Measurements from ENCODE around the gene CFD. TPM values are rescaled to one million over a fixed set of nuclear protein-coding genes. Genes with fewer than 3 reads are reported as not detected.

The CFD gene
- polyA plus RNA-seq, 1 experiment = 0.77 TPM

DNA sequence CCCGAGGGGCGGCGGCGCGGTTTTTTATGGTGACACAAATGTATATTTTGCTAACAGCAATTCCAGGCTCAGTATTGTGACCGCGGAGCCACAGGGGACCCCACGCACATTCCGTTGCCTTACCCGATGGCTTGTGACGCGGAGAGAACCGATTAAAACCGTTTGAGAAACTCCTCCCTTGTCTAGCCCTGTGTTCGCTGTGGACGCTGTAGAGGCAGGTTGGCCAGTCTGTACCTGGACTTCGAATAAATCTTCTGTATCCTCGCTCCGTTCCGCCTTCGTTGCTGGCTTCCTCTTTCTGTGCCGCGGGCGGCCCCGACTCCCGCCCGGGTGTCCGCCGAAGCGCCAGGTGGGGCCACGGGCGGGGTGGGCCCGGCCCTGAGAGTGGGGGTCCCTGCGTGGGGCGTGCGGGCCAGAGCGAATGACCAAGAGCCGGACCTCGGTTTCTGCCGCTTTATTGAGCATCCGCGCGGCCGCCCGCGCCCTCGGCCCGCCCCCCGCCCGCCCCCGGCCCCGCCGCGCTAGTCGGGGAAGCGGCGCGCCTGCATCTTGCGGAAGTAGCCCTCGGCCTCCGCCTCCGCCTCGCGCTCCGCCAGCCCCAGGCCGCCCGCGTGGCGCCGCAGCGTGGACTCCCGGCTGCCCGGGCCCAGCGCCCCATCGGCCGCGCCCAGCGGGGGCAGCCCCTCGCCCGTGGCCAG lies 47.3 kb upstream of the CFD start:
- POLR2A ChIA-PET = no interaction called here

DNA sequence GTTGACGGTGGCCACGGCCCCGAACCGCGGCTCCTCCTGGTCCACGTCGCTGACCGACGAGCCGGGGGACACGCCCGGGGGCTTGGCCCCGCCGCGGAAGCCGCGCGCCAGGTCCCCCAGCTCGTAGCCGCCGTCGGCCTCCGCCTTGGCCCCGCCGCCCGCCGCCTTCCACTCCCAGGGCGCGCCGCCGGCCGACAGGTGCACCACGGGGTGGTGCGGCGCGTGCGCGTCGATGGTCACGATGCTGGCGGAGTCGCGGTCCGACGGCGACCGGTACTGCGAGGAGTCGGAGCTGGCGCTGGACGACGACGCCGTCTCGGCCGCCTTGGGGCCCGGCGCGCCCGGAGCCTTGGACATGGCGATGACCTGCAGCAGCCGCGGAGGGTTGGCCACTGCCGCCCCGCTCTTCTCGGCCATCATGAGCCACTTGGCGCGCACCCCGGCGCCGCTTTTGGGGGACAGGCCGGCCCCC lies 46.7 kb upstream of the CFD start:
- POLR2A ChIA-PET = no interaction called here
- H3K27me3 ChIP-seq (ENCODE audit: control insufficient read depth, insufficient read depth, low read length) = no peaks in the 10 kb centered on the region
- peaks cover 23% of the 10 kb centered on the region for H3K36me3 ChIP-seq (ENCODE audit: control insufficient read depth, insufficient read depth, low read length)
- CTCF ChIA-PET = no interaction called here
- DNase-seq (ENCODE audit: low read depth) = no peak
- no peak overlapping the region for H3K4me3 ChIP-seq (ENCODE audit: low read depth, low read length)
- TF ChIP-seq, protein P1, sequence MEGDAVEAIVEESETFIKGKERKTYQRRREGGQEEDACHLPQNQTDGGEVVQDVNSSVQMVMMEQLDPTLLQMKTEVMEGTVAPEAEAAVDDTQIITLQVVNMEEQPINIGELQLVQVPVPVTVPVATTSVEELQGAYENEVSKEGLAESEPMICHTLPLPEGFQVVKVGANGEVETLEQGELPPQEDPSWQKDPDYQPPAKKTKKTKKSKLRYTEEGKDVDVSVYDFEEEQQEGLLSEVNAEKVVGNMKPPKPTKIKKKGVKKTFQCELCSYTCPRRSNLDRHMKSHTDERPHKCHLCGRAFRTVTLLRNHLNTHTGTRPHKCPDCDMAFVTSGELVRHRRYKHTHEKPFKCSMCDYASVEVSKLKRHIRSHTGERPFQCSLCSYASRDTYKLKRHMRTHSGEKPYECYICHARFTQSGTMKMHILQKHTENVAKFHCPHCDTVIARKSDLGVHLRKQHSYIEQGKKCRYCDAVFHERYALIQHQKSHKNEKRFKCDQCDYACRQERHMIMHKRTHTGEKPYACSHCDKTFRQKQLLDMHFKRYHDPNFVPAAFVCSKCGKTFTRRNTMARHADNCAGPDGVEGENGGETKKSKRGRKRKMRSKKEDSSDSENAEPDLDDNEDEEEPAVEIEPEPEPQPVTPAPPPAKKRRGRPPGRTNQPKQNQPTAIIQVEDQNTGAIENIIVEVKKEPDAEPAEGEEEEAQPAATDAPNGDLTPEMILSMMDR (IDR thresholded peaks at IDR 0.05; ENCODE audit: insufficient read depth, low read depth, low read length) = no peak

More for the DNA sequence above, 47.3 kb upstream of the CFD start:
- Histone ChIP-seq H3K4me3 (ENCODE audit: low read depth, low read length) (no peak overlapping the region), H3K36me3 (ENCODE audit: control insufficient read depth, insufficient read depth, low read length) (peaks cover 26% of the 10 kb centered on the region), H3K27me3 (ENCODE audit: control insufficient read depth, insufficient read depth, low read length) (no peaks in the 10 kb centered on the region)
- TF ChIP-seq, protein P1 (IDR thresholded peaks at IDR 0.05; ENCODE audit: insufficient read depth, low read depth, low read length) = no peak
- DNase-seq (ENCODE audit: low read depth) = no peak
- CTCF ChIA-PET = interaction anchor here (0.8 to 1.2 kb wide), 2 partner anchors 10 to 41 kb away, joined by 3 to 4 read pairs; no protein-coding TSS in a partner anchor

- Histone ChIP-seq H3K27me3 (ENCODE audit: control insufficient read depth, insufficient read depth, low read length) (no peaks in the 10 kb centered on the region), H3K36me3 (ENCODE audit: control insufficient read depth, insufficient read depth, low read length) (peaks cover 19% of the 10 kb centered on the region), H3K4me3 (ENCODE audit: low read depth, low read length) (no peak overlapping the region)
- ChIA-PET CTCF (no interaction called here), POLR2A (no interaction called here)
- DNase-seq (ENCODE audit: low read depth) = no peak
- TF ChIP-seq, protein P1 (IDR thresholded peaks at IDR 0.05; ENCODE audit: insufficient read depth, low read depth, low read length) = no peak
Measured at GRCh38 chr19:813219-814151, 46.0 kb upstream of the CFD start.

DNA sequence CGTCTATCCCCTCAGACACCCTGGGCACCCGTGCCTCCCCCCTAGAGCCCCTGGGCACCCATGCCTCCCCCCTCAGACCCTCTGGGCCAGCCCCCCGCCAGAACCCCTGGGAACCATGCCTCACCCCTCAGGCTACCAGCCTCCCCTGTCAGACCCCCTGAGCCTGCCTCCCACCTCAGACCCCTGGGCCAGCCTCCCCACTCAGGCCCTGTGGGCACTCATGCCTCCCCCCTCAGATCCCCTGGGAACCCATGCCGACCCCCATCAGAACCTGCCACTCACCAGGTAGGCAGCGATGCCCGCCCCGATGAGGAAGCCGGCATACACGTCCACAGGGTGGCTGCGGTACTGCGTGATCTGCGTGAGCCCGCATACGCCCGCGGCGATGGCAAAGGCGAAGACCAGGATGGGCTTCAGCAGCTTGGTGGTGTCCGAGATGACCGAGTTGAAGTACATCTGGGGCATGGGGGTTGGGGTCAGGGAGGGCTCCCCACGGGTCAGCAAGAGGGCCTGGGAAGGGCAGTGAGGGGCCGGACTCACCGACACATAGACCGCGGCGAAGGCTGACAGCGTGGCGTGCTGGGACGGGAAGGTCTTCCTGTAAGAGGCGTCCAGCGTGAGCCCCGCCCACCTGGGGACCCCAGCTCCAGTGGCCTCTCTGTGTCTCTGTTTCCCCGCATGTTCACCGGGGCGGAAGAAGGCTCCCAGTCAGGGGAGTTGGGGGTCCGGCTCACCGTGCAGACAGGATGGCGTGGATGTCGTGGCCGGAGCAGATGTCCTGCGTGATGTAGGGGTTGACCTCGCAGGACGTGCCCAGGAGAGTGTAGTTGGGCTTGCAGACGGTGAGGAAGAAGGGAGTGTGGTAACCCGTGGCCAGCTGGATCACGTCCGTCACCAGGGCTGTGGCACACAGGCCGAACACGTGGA lies 45.0 kb upstream of the CFD start:
- TF ChIP-seq, protein P1 (IDR thresholded peaks at IDR 0.05; ENCODE audit: insufficient read depth, low read depth, low read length) = no peak
- DNase-seq (ENCODE audit: low read depth) = no peak
- H3K36me3 ChIP-seq (ENCODE audit: control insufficient read depth, insufficient read depth, low read length) = peaks cover 14% of the 10 kb centered on the region
- POLR2A ChIA-PET = no interaction called here
- no peaks in the 10 kb centered on the region for H3K27me3 ChIP-seq (ENCODE audit: control insufficient read depth, insufficient read depth, low read length)
- H3K4me3 ChIP-seq (ENCODE audit: low read depth, low read length) = no peak overlapping the region
- CTCF ChIA-PET = no interaction called here
